Keratinocyte (primary cell): ENCODE measurements around the gene MIGA1. TPM values are rescaled to one million over a fixed set of nuclear protein-coding genes. Genes with fewer than 3 reads are reported as not detected.

Source experiments
- DNase-seq: peaks from one replicate; pipeline ENCODE4 v3.0.0-alpha.2; 2011; ENCODE audit warnings: low read depth, missing footprints, low spot score
- FAIRE-seq: peaks from 2 replicates; lab custom pipeline; 2011; peaks lifted over from hg19 to GRCh38; lab: Jason Lieb, UNC
- H2AFZ ChIP-seq: 2 replicates; pipeline ENCODE4 v1.6.0; 2012; ENCODE audit warnings: low read length, control low read depth, inconsistent platforms; ENCODE audit not compliant: control insufficient read depth
- H3K27ac ChIP-seq: 2 replicates; pipeline ENCODE4 v1.5.1; 2011; ENCODE audit warnings: low read length; ENCODE audit not compliant: control insufficient read depth, insufficient read depth
- H3K27me3 ChIP-seq: 3 replicates; pipeline ENCODE4 v1.6.0; 2011; ENCODE audit warnings: low read length; ENCODE audit not compliant: control insufficient read depth, insufficient read depth; ENCODE audit errors: extremely low read depth
- H3K36me3 ChIP-seq, 2 experiments: 2 replicates in 1 of 2; 3 replicates in 1 of 2; pipeline ENCODE4 v1.5.1; 2011; ENCODE audit warnings: low read length in 2 of 2, mild to moderate bottlenecking in 1 of 2; ENCODE audit not compliant: control insufficient read depth in 2 of 2, insufficient read depth in 2 of 2; ENCODE audit errors: extremely low read depth in 1 of 2
- H3K4me1 ChIP-seq: 3 replicates; pipeline ENCODE4 v1.5.1; 2011; ENCODE audit warnings: low read length; ENCODE audit not compliant: control insufficient read depth, insufficient read depth; ENCODE audit errors: extremely low read depth
- H3K4me2 ChIP-seq: 3 replicates; pipeline ENCODE4 v1.6.0; 2011; ENCODE audit warnings: low read depth, low read length; ENCODE audit not compliant: control insufficient read depth, insufficient read depth; ENCODE audit errors: extremely low read depth
- H3K4me3 ChIP-seq, 3 experiments: fragments of 200-600 bp in 1 of 3; sonication (generic) in 1 of 3; 2 replicates in 2 of 3; 3 replicates in 1 of 3; pipeline ENCODE4 v1.5.1; 2011 to 2016; ENCODE audit warnings: low read length in 3 of 3, mild to moderate bottlenecking in 3 of 3, control low read depth in 2 of 3, inconsistent platforms in 1 of 3, low read depth in 1 of 3, mixed read lengths in 1 of 3, mixed run types in 1 of 3, moderate library complexity in 1 of 3; ENCODE audit not compliant: control insufficient read depth in 2 of 3, insufficient read depth in 2 of 3; ENCODE audit errors: extremely low read depth in 1 of 3
- H3K79me2 ChIP-seq: 2 replicates; pipeline ENCODE4 v1.6.0; 2012; ENCODE audit warnings: low read length; ENCODE audit not compliant: control insufficient read depth, insufficient read depth
- H3K9ac ChIP-seq: 3 replicates; pipeline ENCODE4 v1.6.0; 2011; ENCODE audit warnings: low read length; ENCODE audit not compliant: control insufficient read depth, insufficient read depth; ENCODE audit errors: extremely low read depth
- H3K9me1 ChIP-seq: 3 replicates; pipeline ENCODE4 v1.6.0; 2011; ENCODE audit warnings: low read length; ENCODE audit not compliant: control insufficient read depth, insufficient read depth; ENCODE audit errors: extremely low read depth
- H3K9me3 ChIP-seq: 2 replicates; pipeline ENCODE4 v1.5.1; 2012; ENCODE audit warnings: low read depth, low read length; ENCODE audit not compliant: control insufficient read depth
- H4K20me1 ChIP-seq: 3 replicates; pipeline ENCODE4 v1.6.0; 2011; ENCODE audit warnings: low read length; ENCODE audit not compliant: control insufficient read depth, insufficient read depth; ENCODE audit errors: extremely low read depth
- EZH2 ChIP-seq: IDR thresholded peaks from one replicate; pipeline ENCODE4 v1.6.1; 2012; ENCODE audit warnings: inconsistent platforms, mild to moderate bottlenecking, low read length, moderate library complexity
- dilution Hi-C: fragments of 300-500 bp; cut with MboI; formaldehyde crosslinking; loops from one replicate; pipeline ENCODE4 v1.7.0; 2020; ENCODE audit warnings: low sequenced_read_pairs; ENCODE audit not compliant: extremely low pct_ligation_motif_present
- polyA plus RNA-seq, 5 experiments: library from polyadenylated mRNA; depleted of rRNA in 3 of 5; stranded (reverse) in 3 of 5; stranded (forward) in 1 of 5; unstranded in 1 of 5; fragments of >200 nt; gene quantifications; 1 replicate in 1 of 5; 2 replicates in 3 of 5; 3 replicates in 1 of 5; pipeline versions ENCODE4 v1.2.1 to v1.2.3, GENCODE V29; 2011 to 2012; ENCODE audit warnings: missing spikeins in 2 of 5, low read depth in 1 of 5, low replicate concordance in 1 of 5
- TF ChIP-seq, protein P1 (sequence below), 3 experiments: IDR thresholded peaks in 1 of 3; conservative IDR thresholded peaks in 1 of 3; optimal IDR thresholded peaks in 1 of 3; 2 replicates in 2 of 3; 3 replicates in 1 of 3; pipeline versions ENCODE3 to v1.5.1; 2011; ENCODE audit warnings: low read length in 3 of 3, mild to moderate bottlenecking in 3 of 3, moderate library complexity in 2 of 3, control low read depth in 1 of 3, inconsistent platforms in 1 of 3; ENCODE audit not compliant: insufficient read depth in 2 of 3; ENCODE audit errors: extremely low read depth in 1 of 3

MIGA1 gene
- polyA plus RNA-seq, 1 donor (not counting 4 experiments of a cell fraction or from before 2014, with no cell fraction given), result 8.5 TPM

DNA sequence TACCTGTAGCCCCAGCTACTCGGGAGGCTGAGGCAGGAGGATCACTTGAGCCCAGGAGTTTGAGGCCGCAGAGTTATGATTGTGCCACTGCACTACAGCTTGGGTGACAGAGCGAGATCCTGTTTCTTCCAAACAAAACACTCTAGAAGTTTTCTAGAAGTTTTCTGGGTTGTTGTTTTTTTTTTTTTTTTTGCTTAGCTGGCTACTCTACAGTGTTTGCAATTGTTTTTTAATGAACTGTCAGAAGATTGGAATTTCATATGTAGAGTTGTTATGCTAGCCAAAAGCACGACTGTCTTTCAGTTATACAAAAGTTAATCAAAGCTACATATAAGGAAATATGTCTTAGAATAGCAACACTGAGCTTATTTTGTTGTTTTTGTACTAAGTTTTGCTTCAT lies 78.1 kb downstream of the MIGA1 start:
- peaks cover 0 to 5% of the 10 kb centered on the region in 2 experiments for H3K36me3 ChIP-seq
- no peaks in the 10 kb centered on the region for H3K27me3 ChIP-seq
- no peak overlapping the region for H3K4me3 ChIP-seq
- DNase-seq (no peak), FAIRE-seq (no peak)
- peaks cover 2% of the 10 kb centered on the region for H3K79me2 ChIP-seq
- no peaks in the 10 kb centered on the region for H3K9me1 ChIP-seq
- H3K4me1 ChIP-seq, result no peaks in the 10 kb centered on the region
- H3K4me2 ChIP-seq, result no peak overlapping the region
- H4K20me1 ChIP-seq, result no peaks in the 10 kb centered on the region
- no peak overlapping the region for H3K9ac ChIP-seq
- H3K27ac ChIP-seq, result no peak overlapping the region
- dilution Hi-C loops, result no loop called here
- H2AFZ ChIP-seq, result no peak overlapping the region
- no peak for TF ChIP-seq EZH2
- TF ChIP-seq, protein P1, sequence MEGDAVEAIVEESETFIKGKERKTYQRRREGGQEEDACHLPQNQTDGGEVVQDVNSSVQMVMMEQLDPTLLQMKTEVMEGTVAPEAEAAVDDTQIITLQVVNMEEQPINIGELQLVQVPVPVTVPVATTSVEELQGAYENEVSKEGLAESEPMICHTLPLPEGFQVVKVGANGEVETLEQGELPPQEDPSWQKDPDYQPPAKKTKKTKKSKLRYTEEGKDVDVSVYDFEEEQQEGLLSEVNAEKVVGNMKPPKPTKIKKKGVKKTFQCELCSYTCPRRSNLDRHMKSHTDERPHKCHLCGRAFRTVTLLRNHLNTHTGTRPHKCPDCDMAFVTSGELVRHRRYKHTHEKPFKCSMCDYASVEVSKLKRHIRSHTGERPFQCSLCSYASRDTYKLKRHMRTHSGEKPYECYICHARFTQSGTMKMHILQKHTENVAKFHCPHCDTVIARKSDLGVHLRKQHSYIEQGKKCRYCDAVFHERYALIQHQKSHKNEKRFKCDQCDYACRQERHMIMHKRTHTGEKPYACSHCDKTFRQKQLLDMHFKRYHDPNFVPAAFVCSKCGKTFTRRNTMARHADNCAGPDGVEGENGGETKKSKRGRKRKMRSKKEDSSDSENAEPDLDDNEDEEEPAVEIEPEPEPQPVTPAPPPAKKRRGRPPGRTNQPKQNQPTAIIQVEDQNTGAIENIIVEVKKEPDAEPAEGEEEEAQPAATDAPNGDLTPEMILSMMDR (optimal IDR thresholded peaks at IDR 0.05 in 1 of 3, IDR thresholded peaks at IDR 0.05 in 1 of 3, conservative IDR thresholded peaks at IDR 0.05 in 1 of 3; ENCODE audit: extremely low read depth in 1 of 3, insufficient read depth in 2 of 3, low read length in 3 of 3), result no peak
- no peaks in the 10 kb centered on the region for H3K9me3 ChIP-seq

DNA sequence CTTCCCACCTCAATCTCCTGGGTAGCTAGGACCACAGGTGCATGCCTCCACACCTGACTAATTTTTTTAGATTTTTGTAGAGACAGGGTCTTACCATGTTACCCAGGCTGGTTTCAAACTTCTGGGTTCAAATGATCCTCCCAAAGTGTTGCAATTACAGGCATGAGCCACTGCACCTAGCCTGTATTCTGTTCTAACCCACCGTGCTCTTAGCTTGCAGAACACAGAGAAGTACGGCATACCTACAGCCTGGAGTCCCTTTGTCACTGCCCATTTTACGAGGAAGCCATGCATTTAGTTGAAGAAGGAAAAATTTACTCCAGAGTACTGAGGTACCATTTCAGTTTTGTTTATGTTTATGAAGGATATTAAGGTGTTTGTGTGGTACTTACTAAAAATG lies 79.3 kb downstream of the MIGA1 start:
- dilution Hi-C loops, result no loop called here
- no peaks in the 10 kb centered on the region for H3K4me1 ChIP-seq

More for the DNA sequence above, 79.3 kb downstream of the MIGA1 start:
- Histone ChIP-seq H3K9me3 (no peaks in the 10 kb centered on the region), H3K9me1 (no peaks in the 10 kb centered on the region), H3K9ac (no peak overlapping the region), H3K27ac (no peak overlapping the region), H3K27me3 (no peaks in the 10 kb centered on the region), H4K20me1 (no peaks in the 10 kb centered on the region), H2AFZ (no peak overlapping the region), H3K4me3 (no peak overlapping the region), H3K36me3 (peaks cover 0 to 3% of the 10 kb centered on the region in 2 experiments), H3K79me2 (peaks cover 2% of the 10 kb centered on the region), H3K4me2 (no peak overlapping the region)
- FAIRE-seq, result no peak
- TF ChIP-seq, protein P1 (optimal IDR thresholded peaks at IDR 0.05 in 1 of 3, IDR thresholded peaks at IDR 0.05 in 1 of 3, conservative IDR thresholded peaks at IDR 0.05 in 1 of 3; ENCODE audit: extremely low read depth in 1 of 3, insufficient read depth in 2 of 3, low read length in 3 of 3), result no peak
- no peak for TF ChIP-seq EZH2
- no peak for DNase-seq
